DMS79 (cell line): Measurements from ENCODE around the gene SMG5.

Experiments
- DNase-seq: peaks from one replicate; lab custom pipeline; 2025; lab: John Stamatoyannopoulos, UW

Gene SMG5

GRCh38 chr1:156279837-156280236 is 2.8 kb downstream of the SMG5 start:
- DNase-seq: no peak

GRCh38 chr1:156276966-156277381 is 5.7 kb downstream of the SMG5 start:
- no peak for DNase-seq

- DNase-seq: no peak
Measured at GRCh38 chr1:156276532-156276931, 6.1 kb downstream of the SMG5 start.

GRCh38 chr1:156270314-156270713 is 12.3 kb downstream of the SMG5 start:
- DNase-seq: no peak

DNA sequence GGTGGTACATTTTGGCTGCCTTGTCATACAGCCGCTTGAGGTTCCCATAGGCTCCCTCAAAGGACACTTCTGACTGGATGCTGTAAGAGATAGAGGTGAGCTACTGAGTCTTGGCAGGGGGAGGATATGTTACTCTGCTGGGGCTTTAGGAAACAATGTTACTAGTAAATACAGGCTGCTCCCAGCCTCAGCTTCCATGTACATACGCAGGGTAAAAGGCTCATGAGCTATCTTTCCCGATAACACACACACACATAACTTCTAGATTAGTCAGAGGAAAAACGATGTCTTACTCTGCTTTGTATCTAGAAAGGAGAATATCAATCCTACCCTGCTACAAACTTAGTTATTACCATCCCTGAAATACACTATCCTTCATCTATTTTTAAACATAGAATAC is 14.3 kb downstream of the SMG5 start:
- no peak for DNase-seq

DNA sequence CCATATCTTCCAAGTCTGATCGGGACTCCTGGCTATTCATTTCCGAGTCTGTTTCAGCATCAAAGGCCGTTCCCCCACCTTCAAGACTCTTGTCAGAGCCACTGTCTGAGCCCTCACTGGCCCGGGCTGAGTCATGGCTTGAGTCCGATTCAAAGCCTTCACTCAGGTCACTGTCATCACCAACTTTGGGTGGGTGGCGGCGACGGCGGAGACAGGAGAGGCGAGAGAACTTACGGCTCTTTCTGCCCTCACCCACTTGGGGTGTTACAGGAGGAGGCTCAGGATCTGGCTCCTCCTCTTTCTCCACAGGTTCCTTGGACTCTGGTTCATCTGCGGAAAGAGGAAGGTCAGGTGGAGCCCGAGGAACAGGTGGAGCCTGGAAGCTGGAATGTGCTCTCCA is 16.6 kb downstream of the SMG5 start:
- no peak for DNase-seq

DNA sequence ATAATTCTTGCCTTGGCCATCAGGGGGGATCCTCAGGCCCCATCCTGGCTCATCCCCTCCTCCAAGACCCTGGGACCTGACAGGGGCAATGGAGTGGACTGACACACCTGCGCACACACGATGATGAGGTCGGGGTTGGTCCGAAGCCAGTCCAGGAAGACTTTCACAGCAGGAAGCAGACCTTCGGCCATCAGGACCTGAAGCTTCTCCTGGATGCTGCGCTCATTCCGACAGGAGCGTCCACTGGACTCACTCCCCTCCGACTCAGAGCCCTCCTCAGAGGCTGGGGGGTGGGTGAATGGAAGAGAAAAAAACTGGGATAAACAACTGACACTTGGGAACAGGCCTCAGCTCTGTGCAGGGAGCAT is 19.4 kb downstream of the SMG5 start:
- DNase-seq: no peak

DNA sequence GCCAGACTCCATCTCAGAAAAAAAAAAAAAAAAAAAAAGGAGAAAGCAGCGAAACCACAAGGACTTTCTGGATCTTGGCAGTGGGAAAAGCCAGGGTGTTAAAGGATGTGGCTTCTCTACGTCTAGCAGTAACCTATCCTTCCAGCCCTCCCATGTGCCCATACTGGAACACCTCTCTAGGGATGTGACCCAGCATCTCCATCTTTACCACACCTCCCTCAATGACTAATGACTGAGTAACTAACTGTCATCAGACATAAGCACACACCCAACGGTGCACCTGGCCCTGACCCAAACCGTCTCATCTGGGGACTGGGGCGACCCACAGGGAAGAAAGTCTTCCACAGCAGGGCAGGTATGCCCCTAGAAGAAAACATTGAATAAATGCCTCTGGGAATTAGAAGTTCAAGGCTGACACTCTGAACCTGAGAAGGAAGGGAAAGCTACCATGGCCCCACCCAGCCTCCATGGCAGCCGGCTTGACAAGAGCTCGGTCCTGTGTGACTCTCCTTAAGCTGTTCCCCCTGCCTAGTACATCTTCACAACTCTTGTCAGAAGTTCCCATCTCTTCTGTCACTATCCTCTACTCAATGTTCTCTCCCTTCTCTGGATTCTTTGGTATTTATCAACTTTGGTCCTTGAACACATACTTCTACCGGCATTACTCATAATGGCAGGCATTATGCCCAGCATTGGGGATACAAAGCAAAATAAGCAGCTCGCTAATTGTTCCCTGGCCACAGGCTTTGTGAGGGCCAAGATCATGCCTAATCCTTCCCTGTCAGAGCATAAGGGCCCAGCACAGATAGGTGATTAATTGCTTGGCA is 20.0 kb downstream of the SMG5 start:
- DNase-seq: no peak

DNA sequence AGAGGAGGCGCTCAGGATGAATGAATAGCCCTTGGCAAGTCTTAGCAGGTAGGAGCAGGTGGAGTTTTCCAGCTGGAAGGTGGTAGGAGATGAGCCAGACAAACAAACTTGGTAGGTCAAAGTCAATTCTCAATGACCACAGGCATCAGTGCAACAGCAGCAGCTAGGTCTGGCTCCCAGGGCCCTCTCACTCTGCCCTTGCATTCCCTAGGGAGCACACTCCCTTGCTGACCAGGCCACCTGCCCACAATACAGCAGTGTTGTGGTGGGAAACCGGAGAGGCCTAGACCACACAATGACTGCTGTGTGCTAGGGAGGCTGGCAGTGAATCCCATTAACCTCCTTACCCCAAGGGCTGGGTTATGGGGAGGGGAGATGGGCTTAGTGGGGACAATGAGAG is 21.7 kb downstream of the SMG5 start:
- DNase-seq: no peak

DNA sequence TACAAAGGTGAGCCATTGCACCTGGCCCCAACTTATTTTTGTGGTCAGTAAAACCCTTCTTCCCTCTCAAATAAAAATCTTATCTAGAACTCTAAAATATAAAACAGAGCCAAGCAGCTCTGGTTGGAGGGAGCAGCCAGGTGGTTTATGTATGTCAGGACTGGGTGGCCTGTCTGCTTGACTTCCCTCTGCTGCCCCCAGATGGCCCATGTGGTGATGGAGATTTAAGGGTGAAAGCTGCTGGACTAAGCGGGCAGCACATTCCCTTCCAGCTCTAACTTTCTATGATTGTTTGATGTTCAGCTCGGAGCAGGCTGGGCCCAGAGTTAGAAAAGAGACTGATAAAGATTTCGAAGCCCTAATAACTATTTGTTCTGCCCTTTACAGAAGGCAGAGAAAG is 22.8 kb downstream of the SMG5 start:
- no peak for DNase-seq

DNA sequence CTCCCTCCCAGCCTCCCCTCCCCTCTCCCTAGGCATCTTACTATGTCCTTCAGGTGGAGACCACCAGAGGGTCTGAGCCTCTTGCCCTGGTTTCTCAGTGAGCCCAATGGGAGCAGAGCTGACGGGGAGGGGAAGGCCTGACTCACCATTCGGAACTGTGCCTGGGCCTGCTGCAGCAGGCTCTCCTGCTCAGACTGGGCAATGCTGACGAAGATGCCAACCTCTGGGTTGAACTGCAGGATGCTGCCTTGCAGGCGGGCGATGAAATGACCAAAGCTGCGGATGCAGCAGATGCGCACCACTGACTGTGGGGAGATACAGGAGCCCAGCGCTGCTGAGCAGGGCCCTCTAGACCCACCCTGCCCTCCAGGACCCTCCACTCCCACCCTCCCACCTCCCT is 23.8 kb downstream of the SMG5 start:
- no peak for DNase-seq

DNA sequence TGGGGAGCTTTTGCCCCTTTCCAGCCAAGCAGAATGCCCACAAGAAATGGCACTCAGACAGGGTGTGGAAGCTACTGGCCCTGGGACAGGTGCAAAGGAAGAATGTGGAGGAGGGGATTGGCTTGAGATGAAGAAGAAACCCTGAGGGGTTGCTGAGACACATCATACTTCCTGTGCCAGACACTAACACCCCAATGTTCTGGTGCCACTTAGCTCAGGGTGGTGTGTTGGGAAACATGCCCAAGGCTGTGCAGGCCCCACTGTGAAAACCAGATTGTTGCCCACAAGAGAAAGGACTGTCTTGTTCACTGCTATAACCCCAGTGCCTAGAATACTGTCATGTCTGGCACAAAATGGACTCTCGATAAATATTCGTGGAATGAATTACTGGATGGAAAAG is 24.9 kb downstream of the SMG5 start:
- DNase-seq: no peak

- no peak for DNase-seq
Measured at GRCh38 chr1:156253634-156254033, 29.0 kb downstream of the SMG5 start.

- DNase-seq: no peak
Measured at GRCh38 chr1:156251527-156251926, 31.1 kb downstream of the SMG5 start.

DNA sequence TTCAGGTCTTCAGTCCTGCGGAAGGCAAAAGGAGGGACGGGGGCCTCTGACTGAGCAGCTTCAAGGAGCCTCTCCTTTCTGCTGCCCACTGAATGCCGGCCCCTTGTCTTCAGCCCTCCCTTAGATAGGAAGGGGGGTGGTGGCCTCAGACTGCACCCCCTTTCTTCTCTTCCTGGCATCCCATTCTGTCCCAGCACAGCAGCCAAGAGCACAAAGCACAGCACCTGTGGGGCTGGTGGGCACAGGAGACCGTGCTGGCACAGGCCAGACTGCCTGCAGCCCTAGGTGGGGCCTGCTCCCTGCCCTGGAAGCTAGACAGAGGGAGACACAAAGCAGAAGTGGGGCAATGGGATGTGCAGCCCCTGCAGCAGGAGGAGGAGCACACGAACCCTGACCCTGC is 33.0 kb downstream of the SMG5 start:
- no peak for DNase-seq

GRCh38 chr1:156248323-156248683 is 34.3 kb downstream of the SMG5 start:
- DNase-seq: no peak

DNA sequence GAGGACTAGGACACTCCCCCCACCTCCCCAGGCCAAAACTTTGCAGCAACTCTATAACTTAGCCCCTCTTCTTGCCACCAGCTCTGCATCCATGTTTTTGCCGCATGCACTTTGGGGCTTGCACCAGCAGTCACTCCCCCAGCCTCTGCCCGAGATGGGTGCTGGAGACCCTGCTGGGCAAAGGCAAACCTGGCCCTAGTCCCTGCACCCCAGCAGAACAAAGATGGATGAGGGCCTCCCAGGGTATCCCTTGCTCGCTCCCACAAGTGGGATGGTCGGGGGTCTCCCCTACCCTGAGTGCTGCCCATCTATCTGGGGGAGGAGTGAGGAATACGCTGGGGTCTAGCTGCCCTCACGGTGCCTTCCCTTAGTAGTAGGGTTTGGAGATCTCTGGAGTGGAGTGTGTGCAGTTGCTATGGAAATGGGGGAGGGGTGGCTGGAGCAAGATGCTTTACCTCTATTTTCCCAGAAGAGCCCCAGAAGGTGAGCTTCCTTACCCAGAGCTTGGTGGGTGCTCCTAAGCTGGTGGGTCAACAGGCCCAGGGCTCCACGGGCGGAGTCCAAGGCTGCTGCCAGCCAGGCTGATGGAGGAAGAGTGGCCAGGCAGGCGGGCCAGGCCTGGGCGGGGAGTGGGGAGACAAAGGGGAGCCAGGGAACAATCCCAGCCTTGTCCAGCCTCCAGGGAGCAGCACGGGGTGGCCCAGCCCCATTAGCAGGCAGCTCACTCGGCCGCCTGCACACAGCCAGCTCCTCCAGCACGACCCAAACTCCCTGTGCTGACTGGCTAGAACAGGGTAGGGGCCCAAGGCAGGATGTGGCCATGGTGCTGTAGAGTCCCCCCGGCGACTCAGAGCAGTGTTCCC is 34.9 kb downstream of the SMG5 start, which contains the start of gene PAQR6:
PAQR6 (minus strand) TSS at position 597 of the 863 bp plus-strand sequence. CDS start 1,325 bp downstream, outside the sequence.
- DNase-seq: no peak

- DNase-seq: no peak
Measured at GRCh38 chr1:156246781-156247459, 35.7 kb downstream of the SMG5 start.

DNA sequence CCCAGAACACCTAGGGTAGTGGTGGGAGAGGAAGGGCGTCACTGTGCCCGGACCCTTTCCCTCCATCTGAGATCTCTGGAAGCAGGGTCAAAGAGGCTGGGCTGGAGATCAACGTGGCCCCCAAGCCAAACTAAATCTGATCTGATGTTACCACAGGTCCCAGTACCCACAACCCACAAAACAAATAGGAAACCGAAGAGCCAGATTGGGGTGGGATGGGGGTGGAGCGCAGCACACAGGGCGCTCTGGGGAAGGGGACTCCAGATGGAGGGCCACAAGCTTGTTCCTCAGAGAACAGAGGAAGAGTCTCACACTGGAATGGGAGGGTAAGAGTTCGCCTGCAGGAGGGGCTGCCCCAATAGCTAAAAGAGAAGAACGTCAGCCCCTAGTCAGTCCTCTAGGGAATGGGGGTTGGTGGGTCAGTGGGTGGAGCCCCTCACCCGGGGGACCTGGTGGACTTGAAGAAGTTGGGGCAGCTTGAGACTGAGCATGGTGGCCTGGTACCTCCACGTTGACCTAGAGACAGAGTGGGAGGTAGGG is 36.3 kb downstream of the SMG5 start:
- no peak for DNase-seq

DNA sequence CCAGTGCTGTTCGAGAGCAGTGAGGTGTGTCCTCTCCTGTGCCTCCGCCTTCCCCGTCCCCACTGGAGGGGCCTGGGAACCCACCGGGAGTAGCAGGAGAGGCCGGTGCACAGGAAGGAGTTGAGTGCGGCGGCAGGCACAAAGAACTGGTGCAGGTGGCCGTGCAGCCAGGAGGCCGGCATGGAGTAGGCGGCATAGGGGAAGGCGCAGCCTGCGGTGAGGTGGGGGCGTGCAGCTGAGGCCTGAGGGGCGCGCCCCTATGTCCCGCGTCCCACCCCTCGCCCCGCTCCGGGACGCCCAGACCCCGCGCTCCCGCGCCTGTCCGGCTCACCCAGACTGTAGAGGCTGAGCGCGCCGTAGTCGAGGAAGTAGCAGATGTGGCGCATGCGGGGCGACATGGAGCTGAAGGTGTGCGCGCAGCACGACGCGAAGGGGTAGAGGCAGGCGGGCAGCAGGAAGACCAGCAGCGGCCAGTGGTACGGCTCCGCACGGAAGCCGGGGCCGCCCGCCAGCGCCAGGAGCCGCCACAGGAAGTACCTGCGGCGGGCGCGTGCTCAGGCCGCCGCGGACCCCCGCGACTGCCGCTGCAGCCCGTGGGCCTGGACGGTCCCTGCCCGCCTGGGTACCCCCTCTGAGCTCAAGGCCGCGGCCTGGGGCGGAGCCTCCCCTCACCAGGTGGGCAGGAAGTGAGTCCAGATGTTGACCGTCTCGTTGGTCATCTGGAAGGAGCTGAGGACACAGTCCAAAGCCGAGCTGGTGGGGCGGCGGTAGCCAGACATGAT is 37.0 kb downstream of the SMG5 start:
- DNase-seq: peak; percentile 16

GRCh38 chr1:156244712-156245111 is 37.9 kb downstream of the SMG5 start:
- no peak for DNase-seq

- no peak for DNase-seq
Measured at GRCh38 chr1:156244126-156244525, 38.5 kb downstream of the SMG5 start.
